HG03025 (cell line): ENCODE measurements around the gene SPTLC1.

Experiments
- ATAC-seq: cut with Tn5 transposase; IDR thresholded peaks from one replicate; pipeline ENCODE4 v1.9.1; 2021; ENCODE audit warnings: mild to moderate bottlenecking, moderate library complexity; ENCODE audit not compliant: unreplicated experiment, low FRiP score

SPTLC1 gene

GRCh38 chr9:92100237-92100911, 14.8 kb downstream of the SPTLC1 start:
- no peak for ATAC-seq

DNA sequence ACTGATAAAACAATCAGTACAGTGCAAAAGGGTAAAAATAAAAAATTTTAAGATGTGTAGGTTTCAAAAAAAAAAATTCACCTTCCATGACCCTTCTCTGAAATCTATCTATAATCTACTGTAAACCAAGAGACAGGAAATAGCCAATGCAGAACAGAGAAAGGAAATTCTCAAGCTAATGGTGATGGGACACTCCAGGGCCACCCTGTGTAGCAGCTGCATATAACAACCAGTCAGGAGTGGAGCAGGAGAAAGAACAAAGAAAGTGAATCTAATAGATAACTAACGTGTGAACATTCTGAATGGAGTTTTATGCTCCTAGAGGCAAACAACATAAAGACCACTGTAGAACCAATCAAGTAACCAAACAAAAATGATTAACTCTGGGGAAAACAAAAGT, 16.6 kb downstream of the SPTLC1 start:
- ATAC-seq = no peak

DNA sequence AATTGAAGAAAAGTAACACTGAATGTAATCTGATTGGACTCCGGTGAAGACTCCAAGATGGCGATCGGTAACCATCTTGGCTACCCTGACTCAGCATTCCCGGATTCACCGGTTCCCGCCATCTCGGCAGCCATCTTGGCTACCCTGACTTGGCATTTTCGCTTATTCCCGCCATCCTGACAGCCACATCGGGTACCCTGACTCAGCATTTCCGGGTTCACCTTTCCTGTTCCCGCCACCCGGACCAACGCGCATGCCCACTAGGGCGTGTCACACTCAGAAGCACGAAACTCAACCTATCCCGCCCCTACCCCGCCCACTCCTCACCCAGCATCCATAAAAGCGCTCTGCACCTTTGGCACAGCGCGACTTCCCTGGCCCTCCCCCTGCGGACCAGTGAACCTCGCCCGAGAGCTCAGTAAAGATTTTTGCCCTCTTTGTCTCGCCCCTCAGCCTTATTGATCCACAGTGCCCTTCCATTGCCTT, 17.2 kb downstream of the SPTLC1 start:
- ATAC-seq = no peak

DNA sequence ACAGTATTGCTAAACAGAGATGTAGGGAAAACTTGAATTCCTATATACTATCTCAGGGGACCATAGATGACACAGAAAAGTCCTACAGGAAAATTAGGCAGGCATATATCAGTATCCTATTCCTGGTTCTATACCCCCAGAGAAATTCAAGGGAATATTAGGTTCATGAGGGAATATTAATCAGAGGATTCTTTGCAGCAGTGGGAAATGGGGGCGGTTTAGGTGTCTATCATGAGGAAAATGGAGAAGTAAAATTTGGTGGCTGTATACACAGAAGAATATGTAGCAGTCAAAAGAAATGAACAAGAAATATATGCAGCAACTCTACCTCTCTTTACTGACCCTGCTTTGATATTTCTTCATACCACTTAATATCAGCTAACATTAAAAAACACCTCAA, 20.0 kb downstream of the SPTLC1 start:
- no peak for ATAC-seq

GRCh38 chr9:92094655-92095054, 20.6 kb downstream of the SPTLC1 start:
- ATAC-seq = no peak

GRCh38 chr9:92077888-92078287, 37.3 kb downstream of the SPTLC1 start:
- ATAC-seq = no peak

DNA sequence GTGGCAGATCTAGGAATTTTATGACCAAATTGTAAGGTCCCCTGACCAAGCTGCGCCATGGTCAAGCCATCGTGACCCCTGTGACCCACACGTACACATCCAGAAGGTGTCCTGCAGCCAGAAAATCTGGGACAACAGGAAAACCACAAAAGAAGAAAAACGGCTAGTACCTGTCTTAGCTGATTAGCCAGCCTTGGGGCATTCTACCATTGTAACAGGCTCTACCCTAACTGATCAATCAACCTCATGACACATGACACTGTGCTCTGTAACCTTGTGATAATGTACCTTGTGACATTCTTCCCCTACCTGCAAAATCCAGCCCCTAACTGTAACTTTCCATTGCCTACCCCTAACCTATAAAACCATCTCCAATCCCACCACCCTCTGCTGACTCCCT, 43.6 kb downstream of the SPTLC1 start:
- ATAC-seq = no peak

DNA sequence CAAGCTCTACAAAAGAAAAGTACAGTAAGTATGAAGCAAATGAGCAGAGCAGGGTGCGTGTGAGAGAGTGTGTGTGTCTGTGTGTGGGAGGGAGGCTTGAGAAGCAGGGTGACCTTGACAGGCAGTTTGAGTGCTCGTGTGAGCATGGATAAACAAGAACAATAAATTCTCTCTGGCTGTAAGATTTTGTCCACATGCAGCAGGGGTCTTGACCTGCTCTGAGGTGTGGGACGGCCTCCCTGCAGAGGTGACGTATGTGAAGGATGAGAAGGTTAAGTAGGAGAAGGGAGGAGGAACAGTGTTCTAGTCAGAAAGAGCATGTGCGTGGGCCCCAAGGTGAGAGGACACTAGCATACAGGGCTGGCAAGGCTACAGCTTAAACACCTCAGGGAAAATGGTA, 49.0 kb downstream of the SPTLC1 start:
- ATAC-seq = no peak

DNA sequence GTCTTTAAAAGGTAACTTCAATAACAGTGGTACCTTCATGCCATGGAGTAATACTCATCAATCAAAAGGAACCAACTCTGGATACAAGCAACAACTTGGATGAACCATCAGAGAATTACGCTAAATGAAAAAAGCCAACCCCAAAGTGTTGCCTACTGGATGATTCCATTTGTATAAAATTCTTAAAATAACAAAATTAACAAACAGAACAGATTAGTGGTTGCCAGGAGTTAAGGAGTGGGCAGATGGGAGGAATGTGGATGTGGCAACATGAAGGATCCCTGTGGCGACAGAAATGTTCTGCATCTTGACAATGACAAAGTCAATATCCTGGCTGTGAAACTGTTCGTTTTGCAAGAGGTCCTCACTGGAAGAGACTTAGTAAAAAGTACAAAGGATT, 50.5 kb downstream of the SPTLC1 start:
- no peak for ATAC-seq

GRCh38 chr9:92061184-92061583, 54.0 kb downstream of the SPTLC1 start:
- no peak for ATAC-seq

- ATAC-seq = no peak
Observed at GRCh38 chr9:92059661-92060060, 55.6 kb downstream of the SPTLC1 start.

GRCh38 chr9:92058723-92059444, 56.3 kb downstream of the SPTLC1 start:
- ATAC-seq = no peak

DNA sequence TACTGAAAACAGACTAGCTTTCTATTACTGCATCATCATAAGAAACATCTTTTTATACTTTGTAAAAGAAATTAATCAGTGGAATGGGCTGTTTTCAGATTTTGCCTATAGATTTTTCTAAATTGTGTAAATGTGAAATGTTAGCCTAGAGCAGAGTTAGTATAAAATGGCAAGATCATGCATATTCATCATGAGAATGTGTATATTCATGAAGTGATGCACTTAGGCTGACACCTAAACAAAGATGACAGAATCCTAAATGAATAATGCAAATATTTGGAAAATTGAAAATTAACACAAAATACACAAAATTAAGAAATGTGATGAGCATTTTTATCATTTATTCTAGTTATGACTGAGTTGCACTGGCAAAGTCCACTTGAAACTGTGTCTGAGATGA, 57.2 kb downstream of the SPTLC1 start:
- no peak for ATAC-seq

DNA sequence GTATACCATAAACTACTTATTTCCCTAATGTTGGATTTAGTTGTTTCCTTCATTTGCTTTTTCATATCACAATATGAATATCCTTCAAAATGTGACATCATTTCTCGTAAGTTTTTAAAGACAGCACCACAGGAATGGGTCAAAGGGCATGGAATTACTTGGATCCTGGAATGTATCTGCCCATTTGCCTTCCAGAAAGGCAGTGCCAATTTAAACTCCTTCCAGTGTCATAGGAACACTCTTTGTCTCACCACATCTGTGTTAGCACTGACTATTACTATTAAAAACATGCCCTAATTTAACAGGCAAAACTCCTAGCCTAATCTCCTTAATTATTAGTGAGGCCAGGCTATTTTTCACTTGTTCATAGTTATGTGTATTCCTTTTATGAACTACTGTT, 58.0 kb downstream of the SPTLC1 start:
- ATAC-seq = no peak

GRCh38 chr9:92055624-92056023, 59.6 kb downstream of the SPTLC1 start:
- no peak for ATAC-seq

DNA sequence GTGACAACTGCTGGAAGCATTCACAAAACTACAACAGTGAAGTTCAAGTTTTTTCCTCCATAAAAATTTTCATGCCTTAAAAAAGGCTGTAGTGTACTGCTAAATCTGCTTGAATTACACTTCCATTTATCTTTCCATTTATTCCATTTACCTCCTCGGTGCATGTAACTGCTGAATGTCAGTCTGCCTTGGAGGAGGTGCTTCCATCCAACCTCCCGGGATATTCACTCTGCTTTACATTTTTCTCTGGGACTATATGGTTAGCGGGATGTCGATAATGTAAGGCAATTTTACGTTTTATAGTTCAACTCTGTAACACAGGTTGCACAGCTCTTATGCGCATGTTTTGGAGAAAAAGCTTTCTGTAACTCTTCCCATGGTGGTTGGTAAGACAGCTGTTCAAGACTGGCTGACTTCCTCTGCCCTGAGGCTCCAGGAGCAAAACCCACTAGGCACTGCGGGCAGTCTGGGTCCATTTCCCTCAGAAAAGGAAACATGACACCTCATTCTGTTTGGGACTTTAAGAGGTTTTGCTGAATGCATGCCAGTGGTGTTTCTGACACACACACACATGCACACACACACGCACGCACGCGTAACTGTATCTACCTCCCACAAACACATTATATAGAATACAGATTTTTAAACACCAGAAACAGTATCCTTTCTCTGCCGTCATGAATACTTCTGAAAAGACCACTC, 66.1 kb downstream of the SPTLC1 start:
- ATAC-seq = no peak

DNA sequence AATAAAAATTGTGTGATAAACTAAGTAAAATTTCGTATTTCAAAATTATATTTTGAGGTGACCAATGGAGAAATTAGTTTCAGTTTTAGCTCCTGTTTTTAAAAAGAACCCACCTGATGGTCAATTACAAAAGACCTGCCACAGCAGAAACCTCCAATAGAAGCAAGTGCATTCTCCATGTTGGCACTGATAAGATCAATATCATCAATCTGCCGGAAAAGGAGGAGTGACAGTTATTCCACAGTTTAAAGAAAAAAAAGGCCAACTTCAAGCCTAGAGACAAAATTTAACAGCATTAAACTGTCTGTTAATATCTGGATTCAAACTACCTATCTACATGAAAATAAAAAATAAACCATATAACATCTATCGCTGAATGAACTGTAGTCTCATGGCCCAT, 67.7 kb downstream of the SPTLC1 start:
- ATAC-seq = no peak

- no peak for ATAC-seq
Observed at GRCh38 chr9:92046676-92047075, 68.5 kb downstream of the SPTLC1 start.

GRCh38 chr9:92044936-92045335, 70.3 kb downstream of the SPTLC1 start:
- no peak for ATAC-seq

GRCh38 chr9:92043002-92043401, 72.2 kb downstream of the SPTLC1 start:
- ATAC-seq = no peak

DNA sequence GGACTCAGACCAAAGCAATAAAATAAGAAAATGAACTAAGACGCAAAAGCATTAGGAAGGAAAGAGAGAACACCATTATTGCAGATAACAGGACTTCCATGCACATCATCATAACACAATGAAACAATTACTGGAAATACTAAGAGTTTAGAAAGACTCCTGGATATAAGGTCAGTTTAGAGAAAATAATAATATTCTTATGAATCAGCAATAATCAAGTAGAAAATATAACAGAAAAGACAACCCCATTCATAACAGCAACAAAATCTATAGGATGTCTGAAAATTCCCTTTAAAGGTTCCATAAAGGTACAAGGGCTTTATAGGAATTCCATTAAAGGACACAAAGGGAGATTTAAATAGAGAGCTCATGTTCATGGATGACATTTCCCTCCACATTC, 73.0 kb downstream of the SPTLC1 start:
- ATAC-seq = no peak

DNA sequence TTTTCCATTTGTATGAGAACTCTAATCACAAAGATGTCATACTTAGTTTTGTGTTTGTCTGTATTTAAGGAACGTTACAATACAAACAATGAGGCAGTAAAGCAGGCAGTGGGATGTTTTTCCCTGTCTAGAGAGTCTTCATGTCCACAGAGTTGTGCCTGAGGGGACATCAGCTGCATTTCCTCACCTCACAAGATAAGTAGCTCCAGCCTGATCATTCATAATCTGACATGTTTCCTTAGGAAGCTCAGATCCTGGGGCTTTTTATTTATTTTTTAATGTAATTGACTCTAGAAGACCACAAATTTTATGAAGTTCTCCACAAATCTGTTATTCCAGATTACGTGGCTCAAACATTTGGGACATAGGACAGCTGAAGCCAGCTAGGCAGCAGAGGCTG, 78.5 kb downstream of the SPTLC1 start:
- ATAC-seq = no peak
